ENCODE data around the gene TMEM200B.

DNA sequence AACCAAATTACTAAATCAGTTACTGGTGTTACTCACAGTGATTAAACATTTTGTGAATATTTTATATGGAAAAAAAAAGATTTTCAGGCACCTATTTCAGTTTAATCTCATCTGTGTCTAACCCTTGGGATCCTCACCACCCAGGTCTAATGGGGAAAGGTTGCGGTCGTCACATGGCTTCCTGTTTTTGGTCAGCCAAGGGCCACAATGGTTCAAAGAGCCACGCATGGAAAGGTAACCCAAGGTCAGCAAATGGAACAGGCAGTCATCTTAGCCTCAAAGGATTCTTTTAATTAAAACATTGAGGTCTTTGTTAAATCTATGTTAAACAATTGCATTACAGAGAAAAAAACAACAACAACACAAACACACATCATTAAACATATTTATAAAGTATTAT is 36.1 kb upstream of the TMEM200B start:
- TF ChIP-seq POLR2AphosphoS5 (IDR thresholded peaks at IDR 0.05; ENCODE audit: low read depth) (no peak), GABPA (IDR thresholded peaks at IDR 0.05; ENCODE audit: low read depth) (no peak), SPI1 (IDR thresholded peaks at IDR 0.05; ENCODE audit: borderline replicate concordance, low read depth) (no peak)
- TF ChIP-seq, protein P1, sequence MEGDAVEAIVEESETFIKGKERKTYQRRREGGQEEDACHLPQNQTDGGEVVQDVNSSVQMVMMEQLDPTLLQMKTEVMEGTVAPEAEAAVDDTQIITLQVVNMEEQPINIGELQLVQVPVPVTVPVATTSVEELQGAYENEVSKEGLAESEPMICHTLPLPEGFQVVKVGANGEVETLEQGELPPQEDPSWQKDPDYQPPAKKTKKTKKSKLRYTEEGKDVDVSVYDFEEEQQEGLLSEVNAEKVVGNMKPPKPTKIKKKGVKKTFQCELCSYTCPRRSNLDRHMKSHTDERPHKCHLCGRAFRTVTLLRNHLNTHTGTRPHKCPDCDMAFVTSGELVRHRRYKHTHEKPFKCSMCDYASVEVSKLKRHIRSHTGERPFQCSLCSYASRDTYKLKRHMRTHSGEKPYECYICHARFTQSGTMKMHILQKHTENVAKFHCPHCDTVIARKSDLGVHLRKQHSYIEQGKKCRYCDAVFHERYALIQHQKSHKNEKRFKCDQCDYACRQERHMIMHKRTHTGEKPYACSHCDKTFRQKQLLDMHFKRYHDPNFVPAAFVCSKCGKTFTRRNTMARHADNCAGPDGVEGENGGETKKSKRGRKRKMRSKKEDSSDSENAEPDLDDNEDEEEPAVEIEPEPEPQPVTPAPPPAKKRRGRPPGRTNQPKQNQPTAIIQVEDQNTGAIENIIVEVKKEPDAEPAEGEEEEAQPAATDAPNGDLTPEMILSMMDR (IDR thresholded peaks at IDR 0.05; ENCODE audit: insufficient read depth, low read length) = no peak
- TF ChIP-seq, protein P2, sequence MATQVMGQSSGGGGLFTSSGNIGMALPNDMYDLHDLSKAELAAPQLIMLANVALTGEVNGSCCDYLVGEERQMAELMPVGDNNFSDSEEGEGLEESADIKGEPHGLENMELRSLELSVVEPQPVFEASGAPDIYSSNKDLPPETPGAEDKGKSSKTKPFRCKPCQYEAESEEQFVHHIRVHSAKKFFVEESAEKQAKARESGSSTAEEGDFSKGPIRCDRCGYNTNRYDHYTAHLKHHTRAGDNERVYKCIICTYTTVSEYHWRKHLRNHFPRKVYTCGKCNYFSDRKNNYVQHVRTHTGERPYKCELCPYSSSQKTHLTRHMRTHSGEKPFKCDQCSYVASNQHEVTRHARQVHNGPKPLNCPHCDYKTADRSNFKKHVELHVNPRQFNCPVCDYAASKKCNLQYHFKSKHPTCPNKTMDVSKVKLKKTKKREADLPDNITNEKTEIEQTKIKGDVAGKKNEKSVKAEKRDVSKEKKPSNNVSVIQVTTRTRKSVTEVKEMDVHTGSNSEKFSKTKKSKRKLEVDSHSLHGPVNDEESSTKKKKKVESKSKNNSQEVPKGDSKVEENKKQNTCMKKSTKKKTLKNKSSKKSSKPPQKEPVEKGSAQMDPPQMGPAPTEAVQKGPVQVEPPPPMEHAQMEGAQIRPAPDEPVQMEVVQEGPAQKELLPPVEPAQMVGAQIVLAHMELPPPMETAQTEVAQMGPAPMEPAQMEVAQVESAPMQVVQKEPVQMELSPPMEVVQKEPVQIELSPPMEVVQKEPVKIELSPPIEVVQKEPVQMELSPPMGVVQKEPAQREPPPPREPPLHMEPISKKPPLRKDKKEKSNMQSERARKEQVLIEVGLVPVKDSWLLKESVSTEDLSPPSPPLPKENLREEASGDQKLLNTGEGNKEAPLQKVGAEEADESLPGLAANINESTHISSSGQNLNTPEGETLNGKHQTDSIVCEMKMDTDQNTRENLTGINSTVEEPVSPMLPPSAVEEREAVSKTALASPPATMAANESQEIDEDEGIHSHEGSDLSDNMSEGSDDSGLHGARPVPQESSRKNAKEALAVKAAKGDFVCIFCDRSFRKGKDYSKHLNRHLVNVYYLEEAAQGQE (IDR thresholded peaks at IDR 0.05; ENCODE audit: insufficient replicate concordance, low read depth) = no peak

Data from HL-60 (cell line).